GM19238 (cell line): ENCODE results near the gene IER5L.
A peak's percentile ranks its signal among the peaks of the same experiment; 100 is the strongest.
"Not testable (repeated sequence)": the region's sequence is repeated elsewhere in the genome, so short reads cannot be mapped to it uniquely, and the experiment has no call there.

Experiments used
- DNase-seq: peaks from one replicate; pipeline ENCODE4 v3.0.0; 2011; ENCODE audit warnings: low spot score; ENCODE audit not compliant: insufficient read length

The IER5L gene

DNA sequence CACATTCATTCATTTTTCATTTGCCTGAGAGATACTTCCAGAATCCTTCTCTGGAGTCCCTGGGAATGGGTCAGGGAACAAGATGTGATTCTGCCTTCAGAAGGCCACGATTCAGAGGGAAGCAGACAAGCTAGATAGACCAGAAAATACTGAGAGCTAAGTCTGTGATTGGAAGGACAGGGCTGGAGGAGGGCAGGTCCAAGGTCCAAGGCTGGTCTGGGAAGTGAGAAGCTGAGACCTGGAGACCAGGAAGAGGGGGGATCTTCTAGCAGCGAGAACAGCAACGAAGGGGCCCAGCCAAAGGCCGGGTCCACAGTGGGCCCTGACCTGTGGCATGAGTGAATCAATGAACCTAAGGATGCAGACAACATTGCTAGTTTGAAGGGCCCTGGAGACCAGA, 4.1 kb upstream of the IER5L start:
- no peak for DNase-seq

DNA sequence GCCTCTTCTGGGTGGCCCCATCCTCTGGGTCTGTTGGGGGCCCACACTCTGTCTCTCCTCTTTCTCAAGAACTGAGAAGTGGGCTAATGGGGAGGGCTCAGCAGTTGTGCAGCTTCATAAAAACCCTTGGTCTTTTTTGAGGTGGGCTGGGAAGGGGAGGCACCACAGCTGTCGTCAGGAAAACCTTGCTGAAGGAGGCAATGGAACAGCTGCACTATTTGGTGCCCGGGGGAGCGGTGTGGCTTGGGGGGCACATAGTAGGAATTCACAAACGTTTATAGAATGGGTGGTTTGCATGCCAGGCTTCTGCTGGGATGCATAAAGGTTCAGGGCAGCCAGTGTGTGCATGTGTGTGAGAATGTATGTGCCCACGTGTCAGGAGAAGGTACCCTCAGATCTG, 3.2 kb upstream of the IER5L start:
- DNase-seq, result no peak

DNA sequence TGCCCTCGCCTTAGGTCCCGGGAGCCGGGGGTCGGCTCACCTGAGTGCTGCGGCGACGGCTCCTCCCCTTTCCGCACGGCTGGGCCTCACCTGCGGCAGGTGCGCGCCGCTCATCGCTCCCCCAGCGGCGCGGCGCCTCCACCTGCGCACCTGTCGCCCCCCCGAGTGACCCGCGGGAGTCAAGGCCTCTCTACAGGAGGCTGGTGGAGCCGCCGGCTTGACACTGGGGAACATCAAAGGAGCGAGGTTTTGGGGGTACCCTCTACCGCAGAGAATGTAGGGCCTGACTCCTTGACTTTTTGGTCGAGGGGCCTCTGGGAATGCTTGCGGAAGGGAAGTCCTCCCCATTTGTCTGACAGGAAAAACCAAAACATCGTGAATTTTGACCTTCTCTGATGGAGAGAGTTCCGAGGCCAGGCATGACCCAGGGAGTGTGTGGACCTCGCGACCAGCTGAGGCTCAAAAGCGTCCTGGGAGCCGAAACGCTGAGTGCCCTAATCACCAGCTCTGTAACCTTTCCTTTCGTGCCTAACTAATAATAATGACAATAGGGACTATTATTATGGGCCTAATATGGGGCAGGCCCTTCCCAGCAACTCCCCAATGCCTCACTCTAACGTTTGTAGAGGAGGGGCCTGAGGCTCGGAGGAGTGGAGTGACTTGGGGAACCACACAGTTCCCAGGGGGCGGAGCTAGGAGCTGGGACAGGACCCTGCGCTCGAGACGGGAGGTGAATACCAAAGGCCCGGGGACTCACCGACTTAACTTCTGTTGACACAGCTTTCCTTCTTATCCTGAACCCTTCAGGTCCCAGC, 714 bp upstream of the IER5L start:
- DNase-seq, result no peak

DNA sequence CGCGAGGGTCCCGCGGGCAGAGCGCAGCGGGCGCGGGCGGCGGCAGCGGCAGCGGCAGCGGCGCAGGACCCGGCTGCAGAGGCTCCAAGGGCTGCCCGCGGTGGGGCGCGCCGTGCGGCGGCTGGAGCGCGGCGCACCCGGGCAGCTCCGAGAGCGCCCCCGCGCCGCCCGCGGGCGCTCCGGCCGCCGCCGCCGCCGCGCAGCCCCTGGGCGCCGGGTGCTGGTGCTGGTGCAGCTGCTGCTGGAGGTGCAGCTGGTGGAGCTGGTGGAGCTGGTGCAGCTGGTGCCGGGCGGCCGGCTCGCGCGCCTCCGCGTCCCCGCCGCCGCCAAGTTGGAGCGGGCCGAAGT, 644 bp downstream of the IER5L start:
- DNase-seq, result peak; percentile 54

DNA sequence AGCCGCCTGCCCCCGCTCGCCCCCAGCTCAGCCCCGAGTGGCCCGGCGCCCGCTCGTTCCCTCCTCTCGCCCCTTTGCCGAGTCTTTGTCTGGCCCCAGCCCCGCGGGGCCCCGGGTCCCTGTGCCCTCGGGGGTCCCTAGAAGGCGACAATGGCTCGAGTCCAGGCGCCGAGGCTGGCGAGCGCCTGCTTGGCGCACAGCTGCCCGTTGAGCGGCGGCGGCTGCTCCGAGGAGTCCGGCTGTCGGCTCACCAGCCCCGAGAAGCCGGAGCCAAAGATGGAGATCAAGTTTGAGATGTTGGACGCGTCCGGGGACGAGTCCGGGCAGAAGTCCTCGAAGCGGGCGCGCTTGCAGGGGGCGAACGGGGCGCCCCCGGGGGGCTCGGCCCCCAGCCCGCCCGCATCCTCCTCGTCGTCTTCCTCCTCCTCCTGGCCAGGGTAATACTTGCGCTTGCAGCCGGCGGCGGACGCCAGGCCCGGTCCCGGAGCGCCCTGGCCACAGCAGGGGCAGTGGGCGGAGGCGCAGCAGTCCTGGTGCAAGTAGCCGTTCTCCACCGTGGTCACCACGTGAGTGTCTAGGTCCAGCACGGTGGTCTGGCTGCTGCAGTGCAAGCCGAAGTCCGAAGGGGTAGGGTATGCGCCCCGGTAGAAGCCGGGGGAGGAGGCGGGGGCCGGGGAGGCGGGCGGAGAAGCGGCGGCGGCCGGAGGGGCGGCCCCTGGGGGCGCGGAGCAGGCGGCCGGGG, 1.2 kb downstream of the IER5L start:
- DNase-seq, result no peak

DNA sequence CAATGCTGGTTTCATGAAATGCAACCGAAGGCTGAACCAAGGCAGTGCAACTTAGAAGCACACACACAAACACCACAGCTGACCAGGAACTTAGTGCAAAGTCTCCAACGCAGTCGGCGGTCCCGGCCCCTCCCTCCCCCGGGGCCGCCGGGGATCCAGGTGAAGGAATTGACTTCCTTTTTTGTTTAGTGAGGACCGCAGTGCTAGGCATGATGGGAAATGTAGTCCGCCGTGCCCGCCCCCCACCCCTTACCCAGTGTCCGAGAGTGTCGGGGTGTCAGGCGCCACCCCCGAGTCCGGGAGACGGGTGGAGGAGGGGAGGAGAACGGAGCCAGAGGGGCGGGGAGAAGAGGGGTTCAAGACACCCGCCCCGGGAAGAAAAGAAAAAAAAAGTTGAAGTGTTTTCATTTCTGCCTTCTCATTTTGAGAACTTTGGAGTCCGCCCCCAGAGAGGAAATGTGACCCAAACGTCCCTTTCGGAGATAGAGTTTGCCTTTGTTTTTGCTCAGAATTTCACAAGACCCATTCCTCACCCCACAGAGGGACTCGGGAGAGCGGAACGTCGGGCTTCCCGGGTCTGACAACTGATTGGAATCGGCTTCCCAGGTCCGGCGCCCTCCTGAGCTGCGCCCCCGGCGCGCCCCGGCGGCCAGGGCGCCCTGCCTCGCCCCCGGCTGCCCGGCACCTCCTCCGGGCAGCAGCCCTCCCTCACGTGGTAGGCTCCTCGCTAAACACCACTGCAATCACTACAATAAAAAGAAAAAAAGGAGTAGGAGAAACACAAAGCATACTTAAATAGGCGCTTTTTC, 2.0 kb downstream of the IER5L start:
- DNase-seq, result peak; percentile 71

DNA sequence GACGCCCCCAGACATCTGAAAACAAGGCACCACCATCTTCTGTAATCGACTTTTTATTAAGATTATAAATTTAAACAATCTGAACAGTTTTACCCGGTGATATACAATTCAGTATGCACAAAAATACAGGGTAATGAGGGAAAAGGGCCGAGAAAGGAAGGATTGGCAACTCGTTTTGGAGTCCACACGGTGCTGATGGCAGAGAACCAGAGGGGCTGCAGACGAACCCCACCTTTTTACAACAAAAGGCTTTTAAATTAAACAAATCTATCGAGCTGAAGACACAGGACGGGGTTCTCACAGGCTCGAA, 2.6 kb downstream of the IER5L start:
- DNase-seq, result no peak

DNA sequence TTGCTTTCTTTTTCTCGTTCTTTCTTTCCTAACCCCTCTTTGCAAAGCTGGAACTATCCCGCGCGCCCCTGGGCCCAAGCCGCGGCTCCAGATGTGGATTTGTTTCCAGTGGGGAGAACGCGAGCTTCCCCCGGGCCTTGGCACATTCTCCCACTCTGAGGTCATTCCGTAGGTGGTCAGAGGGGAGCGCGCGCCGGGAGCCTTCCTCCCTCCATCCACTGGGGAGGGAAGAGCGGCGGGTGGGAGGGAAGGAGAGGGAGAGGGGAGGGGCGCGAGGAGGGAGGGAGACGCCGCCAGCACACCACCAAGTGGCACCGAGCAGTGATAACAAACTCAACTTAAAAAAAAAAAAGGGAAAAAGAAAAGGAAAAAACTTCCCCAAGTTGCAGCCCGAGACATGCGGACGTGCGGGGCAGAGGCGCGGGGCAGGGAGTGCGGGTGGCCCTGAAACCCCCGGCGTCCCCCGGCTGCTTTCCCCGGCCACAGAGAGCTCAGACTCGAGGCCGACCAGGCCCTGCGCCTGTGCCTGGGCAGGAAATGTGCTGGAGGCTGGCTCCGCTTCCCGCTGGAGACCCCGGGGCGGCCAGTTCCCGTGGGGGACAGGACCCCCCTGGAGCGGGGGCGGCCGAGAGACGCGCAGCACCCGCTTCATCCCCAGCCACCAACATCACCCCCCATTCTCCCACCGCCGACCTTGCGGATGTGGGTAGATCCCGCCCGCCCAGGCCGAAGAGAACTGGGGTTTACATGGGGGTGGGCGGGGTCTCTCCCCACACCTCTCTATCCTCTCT, 3.1 kb downstream of the IER5L start:
- peak; percentile 42 for DNase-seq

DNA sequence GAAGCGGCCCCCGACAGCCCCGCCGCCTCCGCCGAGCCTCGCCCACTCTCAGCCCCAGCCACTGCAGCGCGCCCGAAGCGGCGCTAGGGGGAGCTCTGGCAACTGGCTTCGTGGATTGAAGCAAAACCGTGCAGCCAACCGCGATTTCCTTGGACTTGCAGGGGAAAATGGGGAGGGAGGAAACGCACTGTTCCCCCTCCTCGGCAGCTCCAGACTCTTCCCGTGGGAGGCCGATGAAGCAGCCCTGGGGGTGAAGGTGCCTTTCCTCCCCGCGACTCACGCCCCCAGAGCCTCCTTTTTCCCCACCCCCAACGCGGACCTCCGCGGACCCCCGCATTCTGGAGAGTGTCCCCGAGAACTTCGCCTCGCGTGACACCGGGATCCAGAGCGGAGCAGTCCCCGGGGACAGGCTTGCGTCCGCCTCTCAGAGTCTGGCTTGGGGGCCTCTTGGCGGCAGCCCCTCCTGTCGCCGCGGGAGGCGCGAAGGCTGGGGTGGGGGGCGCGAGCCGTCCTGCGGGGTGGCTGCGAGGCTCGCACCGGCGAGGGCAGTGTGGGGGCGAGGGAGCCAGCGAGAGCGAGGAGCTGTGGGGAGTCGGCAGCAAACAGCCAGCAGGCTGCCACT, 3.8 kb downstream of the IER5L start:
- peak; percentile 87 for DNase-seq

DNA sequence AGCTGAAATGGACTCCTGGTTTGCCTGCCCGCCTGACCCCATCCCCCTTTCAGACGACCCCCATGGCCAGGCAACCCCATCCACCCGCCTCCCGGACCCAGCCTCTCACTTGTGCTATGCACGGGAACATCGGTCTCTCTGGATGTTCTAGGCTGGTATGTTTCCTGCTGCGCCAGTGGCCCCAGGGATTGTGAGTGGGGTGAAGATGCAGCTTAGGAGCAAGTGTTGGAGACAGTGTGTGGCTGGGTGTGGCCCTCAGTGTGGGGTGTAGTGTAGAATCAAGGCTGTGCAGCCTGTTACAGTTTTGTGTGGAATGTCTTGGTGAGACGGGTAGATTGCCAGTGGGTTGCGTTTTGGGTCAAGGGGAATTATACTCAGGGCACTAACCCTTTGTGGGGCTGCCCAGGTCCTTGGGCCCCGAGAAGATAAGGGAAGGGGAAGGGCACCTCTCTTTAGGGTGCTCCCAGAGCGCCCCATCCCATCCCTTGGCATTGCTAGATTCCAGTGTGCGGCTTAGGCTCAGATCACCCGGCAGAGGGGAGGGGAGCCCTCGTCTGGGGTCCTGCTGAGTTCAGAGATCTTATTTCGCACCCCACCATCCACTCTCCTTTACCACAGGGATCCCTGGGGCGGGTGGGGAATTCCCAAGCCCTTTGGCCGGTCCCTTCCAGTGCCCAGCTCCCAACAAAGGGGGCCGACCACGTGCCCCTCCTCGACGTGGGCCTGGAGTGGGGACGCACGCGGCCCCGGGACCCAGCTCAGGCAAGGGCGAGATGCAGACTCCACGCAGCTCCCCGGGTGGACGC, 4.6 kb downstream of the IER5L start:
- no peak for DNase-seq

DNA sequence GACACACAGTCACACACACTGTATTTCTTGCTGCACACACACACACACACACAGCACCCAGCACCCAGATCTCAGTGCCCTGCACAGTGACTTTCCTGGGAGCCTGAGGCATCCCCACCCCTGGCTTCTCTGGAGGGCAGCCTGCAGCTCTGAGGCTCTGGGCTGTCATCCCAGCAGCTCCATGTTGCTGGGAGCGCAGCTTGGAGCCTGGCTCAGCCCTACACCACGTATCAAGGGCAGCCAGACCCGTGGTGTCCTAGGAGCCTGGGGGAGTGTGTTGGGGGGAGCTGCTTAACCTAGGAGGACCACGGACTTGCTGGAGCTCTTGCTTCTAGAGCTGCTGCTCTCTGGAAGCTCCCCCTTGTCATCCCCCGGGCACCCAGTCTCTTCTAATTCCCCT, 5.2 kb downstream of the IER5L start:
- no peak for DNase-seq

DNA sequence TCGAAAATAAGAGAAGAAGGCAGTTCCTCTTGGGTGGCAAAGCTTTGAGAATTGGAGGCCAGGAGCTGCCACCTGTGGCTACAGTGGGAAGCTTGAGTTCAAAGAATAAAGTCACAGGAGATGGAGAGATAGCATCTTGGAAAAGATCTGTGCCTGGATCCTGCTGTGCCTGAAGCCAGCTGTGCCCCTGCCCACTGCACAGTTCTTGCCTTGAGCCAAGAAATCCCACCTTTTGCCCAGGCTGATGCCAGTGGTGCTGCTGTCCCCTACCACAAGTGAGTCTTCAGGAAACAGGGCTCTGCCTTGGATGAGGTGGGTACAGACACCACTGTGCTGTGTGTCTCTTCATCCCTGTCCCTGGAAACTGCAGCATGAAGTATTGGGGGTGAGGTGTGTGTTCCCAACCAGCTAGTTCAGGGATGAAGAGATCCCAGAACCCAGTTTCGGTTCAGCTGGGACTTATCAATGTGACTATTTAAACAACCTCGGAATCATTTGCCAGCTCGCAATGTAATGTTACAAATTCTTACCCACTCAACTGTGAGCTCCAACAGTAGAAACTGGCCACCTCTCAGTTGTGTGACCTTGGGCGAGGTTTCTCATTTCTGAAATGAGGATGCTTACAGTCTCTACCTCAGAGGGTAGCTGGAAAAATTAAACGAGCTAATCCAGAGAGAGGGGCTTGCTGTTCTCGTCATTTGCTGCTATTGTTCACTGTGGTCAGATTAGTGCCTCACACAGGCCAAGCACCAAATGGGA, 5.9 kb downstream of the IER5L start:
- no peak for DNase-seq

DNA sequence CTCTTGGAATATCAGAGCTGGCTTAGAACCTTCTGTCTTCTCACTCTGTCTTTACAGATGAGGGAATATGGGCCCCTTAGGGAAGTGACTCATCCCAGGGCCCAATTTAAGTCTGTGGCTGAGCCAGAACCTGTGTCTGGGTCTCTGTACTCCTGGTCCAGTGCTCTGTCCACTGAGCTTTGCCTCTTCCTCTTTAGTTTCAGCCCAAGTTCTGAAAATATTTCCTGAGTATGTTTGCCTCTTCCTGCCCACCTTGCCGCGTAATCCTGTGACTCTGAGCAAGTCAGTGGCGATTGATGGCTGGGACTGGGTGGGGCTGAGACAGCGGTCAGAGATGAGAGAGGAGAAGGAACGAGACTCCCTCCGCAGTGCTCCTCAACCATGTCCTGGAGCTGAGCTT, 7.8 kb downstream of the IER5L start:
- no peak for DNase-seq

DNA sequence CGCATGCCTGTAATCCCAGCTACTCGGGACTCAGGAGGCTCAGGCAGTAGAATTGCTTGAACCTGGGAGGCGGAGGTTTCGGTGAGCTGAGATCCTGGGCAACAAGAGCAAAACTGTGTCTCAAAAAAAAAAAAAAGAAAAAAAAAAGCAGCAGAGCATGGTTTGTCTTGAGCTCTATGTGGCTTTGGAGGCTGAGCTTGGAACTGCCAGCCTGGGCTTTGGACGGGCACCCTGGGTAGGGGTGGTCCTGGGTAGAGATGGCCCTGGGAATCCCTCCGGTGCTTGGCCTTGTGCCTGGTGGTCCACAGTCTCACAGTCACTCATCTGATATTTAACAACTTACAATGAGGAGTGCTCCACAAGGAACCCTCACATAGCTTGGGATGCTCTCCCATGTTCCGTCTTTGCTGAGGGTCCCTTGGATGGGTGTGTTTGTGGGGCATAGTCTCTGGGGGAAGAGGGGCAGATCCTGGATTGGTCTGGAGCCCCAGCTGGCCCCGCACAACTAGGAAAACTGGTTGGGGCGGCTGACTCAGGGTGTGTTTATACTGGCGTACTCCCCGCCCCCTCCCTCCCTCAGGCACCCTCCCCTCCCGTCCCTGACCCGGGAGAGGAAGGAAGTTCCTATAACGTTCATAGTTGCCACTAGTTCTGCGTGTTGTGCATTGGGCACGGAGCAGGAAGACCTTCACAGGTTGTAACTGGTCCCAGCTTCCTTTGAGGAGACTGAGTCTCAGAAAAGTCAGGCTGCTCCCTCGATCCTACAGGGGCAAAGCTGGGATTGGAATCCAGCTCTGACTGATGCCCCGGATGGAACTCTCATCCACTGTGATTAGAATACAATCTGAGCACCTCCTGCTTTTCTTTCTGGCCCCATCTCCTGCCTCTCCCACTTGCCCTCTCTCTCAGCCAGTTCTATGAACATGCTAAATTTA, 11.2 kb downstream of the IER5L start:
- DNase-seq, result peak; percentile 32

DNA sequence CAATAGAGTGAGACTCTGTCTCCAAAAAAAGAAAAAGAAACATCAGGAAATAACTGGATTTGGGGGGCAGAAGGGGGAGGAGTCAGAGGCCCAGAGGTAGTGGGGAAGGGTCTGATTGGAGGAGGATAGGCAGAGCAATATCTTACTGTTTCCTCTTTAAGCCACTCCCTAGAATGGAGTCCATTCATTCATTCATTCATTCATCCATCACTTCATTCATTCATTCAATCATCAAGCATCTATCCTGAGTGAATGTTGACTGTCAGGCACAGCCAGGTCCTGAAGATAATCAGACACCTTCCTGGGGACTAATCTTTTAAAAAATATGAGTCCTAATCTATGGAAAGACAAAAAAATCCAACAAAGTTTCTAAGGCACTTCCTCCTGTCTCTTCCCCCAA, 12.9 kb downstream of the IER5L start:
- no peak for DNase-seq

DNA sequence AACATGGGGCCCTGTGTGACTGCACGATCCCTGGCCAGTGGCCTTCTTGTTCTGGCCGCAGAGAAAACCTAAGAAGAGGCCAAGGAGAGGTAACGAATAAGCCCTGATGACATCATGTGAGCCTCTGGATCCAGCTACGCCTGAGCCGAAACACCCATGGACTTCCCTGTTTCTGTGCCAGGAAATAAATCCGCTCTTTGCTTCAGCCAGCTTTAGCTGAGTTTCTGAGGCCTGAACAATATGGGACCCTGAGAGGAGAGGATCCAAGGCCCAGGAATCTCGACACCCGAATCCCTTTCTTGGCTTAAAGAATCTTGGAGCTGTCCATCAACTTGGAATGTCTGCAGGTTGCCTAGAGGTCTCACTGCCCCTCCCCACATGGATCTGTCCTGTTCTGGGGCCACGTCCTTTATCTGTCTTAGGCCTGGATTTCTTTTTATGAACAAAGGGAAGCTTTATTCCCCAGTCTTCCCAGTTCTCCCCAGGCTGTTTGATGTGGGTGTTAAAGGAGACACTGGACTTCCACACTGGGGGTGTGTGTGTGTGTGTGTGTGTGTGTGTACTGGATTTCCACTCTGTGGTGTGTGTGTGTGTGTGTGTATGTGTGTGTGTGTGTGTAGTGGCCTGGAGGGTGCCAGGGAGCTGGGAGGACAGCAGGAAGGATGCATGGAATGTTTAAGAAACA, 13.7 kb downstream of the IER5L start:
- DNase-seq, result no peak

DNA sequence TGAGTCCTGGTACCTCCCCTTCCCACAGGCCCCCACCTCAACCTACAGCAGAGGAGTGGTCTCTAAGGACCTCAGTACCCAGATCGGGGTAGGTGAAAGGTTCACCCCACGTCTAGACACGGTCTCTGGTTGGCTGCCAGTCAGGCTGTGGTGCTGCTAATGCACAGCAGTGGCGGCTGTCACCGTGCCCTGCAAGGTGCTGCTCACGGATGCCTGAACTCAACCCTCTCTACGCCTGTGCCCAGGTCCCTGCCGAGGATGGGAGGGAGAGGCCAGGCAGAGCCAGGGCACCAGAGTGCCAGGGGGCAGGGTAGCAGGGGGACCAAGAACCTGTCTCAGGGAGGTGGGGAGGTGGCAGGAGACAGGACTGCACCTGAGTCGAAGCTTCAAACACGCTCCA, 14.3 kb downstream of the IER5L start:
- DNase-seq, result no peak

DNA sequence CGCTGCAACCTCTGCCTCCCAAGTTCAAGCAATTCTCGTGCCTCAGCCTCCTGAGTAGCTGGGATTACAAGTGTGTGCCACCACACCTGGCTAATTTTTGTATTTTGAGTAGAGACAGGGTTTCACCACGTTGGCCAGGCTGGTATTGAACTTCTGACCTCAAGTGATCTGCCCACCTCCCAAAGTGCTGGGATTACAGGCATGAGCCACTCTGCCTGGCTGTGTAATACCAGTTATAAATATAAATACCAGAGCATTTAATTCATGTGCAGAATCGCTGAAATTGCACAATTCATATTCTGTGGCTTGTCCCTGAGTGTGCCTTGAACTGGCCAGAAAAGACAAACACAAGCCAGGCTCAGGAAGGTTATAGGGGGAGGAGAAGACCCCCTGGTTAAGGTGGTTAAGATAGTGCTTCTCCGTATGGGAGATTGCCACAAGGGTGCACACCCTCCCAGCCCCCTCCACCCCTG, 14.8 kb downstream of the IER5L start:
- not testable (repeated sequence) for DNase-seq
